Prostate gland (tissue), 2 donors: ENCODE measurements around the gene TSHB.

Experiments
- CTCF ChIP-seq, 4 experiments: fragments of 200-600 bp in 2 of 4; fragments of 450-650 bp in 2 of 4; sonication (generic) in 2 of 4; IDR thresholded peaks; 1 replicate in 3 of 4; 2 replicates in 1 of 4; pipeline ENCODE4 v1.5.1; 2016 to 2019; ENCODE audit warnings: antibody characterized with exemption in 4 of 4, mild to moderate bottlenecking in 2 of 4, moderate library complexity in 2 of 4
- POLR2A ChIP-seq: fragments of 450-650 bp; IDR thresholded peaks from one replicate; pipeline ENCODE4 v1.6.1; 2016; ENCODE audit warnings: antibody characterized with exemption, mild to moderate bottlenecking
- POLR2AphosphoS5 ChIP-seq: sonication (generic); formaldehyde crosslinking; IDR thresholded peaks from one replicate; pipeline ENCODE4 v1.6.1; 2017; ENCODE audit warnings: antibody characterized with exemption

- no peak for TF ChIP-seq CTCF (IDR thresholded peaks at IDR 0.05)
- TF ChIP-seq POLR2AphosphoS5: no peak
- no peak for TF ChIP-seq POLR2A
Measured at GRCh38 chr1:115031595-115031994, 2.0 kb downstream of the TSHB start.
